SK-N-SH treated with all-trans-retinoic acid at 6 μM for 48 hours (cell line): ENCODE results near the gene SAP30L.

ENCODE experiments used
- PATZ1 ChIP-seq: fragments of 250-450 bp; sonication (Bioruptor Pico); IDR thresholded peaks from 2 replicates; pipeline ENCODE4 v1.8.0; 2020; ENCODE audit warnings: mild to moderate bottlenecking, moderate library complexity, borderline replicate concordance
- TOX ChIP-seq: fragments of 250-450 bp; sonication (Bioruptor Pico); IDR thresholded peaks from 2 replicates; pipeline ENCODE4 v1.8.0; 2021; ENCODE audit warnings: mild to moderate bottlenecking, moderate library complexity, borderline replicate concordance
- TSHZ2 ChIP-seq: fragments of 250-450 bp; sonication (Bioruptor Pico); IDR thresholded peaks from 2 replicates; pipeline ENCODE4 v1.5.0; 2020; ENCODE audit warnings: mild to moderate bottlenecking, moderate library complexity
- ZNF8 ChIP-seq: fragments of 450-650 bp; formaldehyde crosslinking; IDR thresholded peaks from 2 replicates; pipeline ENCODE4 v1.5.0; 2020; ENCODE audit warnings: mild to moderate bottlenecking, moderate library complexity
- TF ChIP-seq, protein P1 (sequence below): fragments of 250-450 bp; sonication (Bioruptor Pico); IDR thresholded peaks from 2 replicates; pipeline ENCODE4 v1.5.1; 2020; ENCODE audit warnings: low read depth, mild to moderate bottlenecking, moderate library complexity

GRCh38 chr5:154461531-154461930 is 15.7 kb downstream of the SAP30L start:
- TF ChIP-seq PATZ1 (no peak), ZNF8 (CRISPR knock-in tag) (no peak), TOX (CRISPR knock-in tag) (no peak), TSHZ2 (CRISPR knock-in tag) (no peak)
- TF ChIP-seq, protein P1, sequence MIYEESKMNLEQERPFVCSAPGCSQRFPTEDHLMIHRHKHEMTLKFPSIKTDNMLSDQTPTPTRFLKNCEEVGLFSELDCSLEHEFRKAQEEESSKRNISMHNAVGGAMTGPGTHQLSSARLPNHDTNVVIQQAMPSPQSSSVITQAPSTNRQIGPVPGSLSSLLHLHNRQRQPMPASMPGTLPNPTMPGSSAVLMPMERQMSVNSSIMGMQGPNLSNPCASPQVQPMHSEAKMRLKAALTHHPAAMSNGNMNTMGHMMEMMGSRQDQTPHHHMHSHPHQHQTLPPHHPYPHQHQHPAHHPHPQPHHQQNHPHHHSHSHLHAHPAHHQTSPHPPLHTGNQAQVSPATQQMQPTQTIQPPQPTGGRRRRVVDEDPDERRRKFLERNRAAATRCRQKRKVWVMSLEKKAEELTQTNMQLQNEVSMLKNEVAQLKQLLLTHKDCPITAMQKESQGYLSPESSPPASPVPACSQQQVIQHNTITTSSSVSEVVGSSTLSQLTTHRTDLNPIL (CRISPR knock-in tag), result no peak
